ENCODE data around the gene ZNF248. TPM values are rescaled to one million over a fixed set of nuclear protein-coding genes. Genes with fewer than 3 reads are reported as not detected.

ZNF248 gene
- total RNA-seq, 1 donor from 2014 or later, result 14.3 TPM

- intact Hi-C loops (cut with DNase I), result no loop called here
- DNase-seq (no peak), ATAC-seq (no peak)
- no peak for TF ChIP-seq CTCF (IDR thresholded peaks at IDR 0.05)
- H3K27me3 ChIP-seq (ENCODE audit: low read depth), result no peaks in the 10 kb centered on the region
- no peaks in the 10 kb centered on the region for H3K4me1 ChIP-seq
- peaks cover 7% of the 10 kb centered on the region for H3K9me3 ChIP-seq
- H3K27ac ChIP-seq, result no peak overlapping the region
- no peak overlapping the region for H3K4me3 ChIP-seq
- H3K36me3 ChIP-seq, result no peaks in the 10 kb centered on the region
These were observed 54.1 kb downstream of the ZNF248 start for GRCh38 chr10:37803269-37803668.

- Histone ChIP-seq H3K36me3 (no peaks in the 10 kb centered on the region), H3K4me1 (no peaks in the 10 kb centered on the region), H3K4me3 (no peak overlapping the region), H3K9me3 (peaks cover 15% of the 10 kb centered on the region), H3K27me3 (ENCODE audit: low read depth) (no peaks in the 10 kb centered on the region), H3K27ac (no peak overlapping the region)
- no peak for TF ChIP-seq CTCF (IDR thresholded peaks at IDR 0.05)
- intact Hi-C loops (cut with DNase I), result no loop called here
- DNase-seq (no peak), ATAC-seq (no peak)
These were observed 55.9 kb downstream of the ZNF248 start for GRCh38 chr10:37801557-37801956.

GRCh38 chr10:37794305-37794976 is 63.0 kb downstream of the ZNF248 start:
- H3K27ac ChIP-seq, result no peak overlapping the region
- intact Hi-C loops (cut with DNase I), result no loop called here
- no peak for TF ChIP-seq CTCF (IDR thresholded peaks at IDR 0.05)
- H3K4me3 ChIP-seq, result no peak overlapping the region
- no peaks in the 10 kb centered on the region for H3K36me3 ChIP-seq
- no peaks in the 10 kb centered on the region for H3K27me3 ChIP-seq (ENCODE audit: low read depth)
- ATAC-seq, result no peak
- H3K9me3 ChIP-seq, result peaks cover 67% of the 10 kb centered on the region
- no peak for DNase-seq
- no peaks in the 10 kb centered on the region for H3K4me1 ChIP-seq

GRCh38 chr10:37789590-37789989 is 67.8 kb downstream of the ZNF248 start:
- ATAC-seq (no peak), DNase-seq (no peak)
- H3K4me1 ChIP-seq, result no peaks in the 10 kb centered on the region
- intact Hi-C loops (cut with DNase I), result no loop called here
- no peak overlapping the region for H3K27ac ChIP-seq
- peaks cover 48% of the 10 kb centered on the region for H3K9me3 ChIP-seq
- no peak for TF ChIP-seq CTCF (IDR thresholded peaks at IDR 0.05)
- no peaks in the 10 kb centered on the region for H3K36me3 ChIP-seq
- no peaks in the 10 kb centered on the region for H3K27me3 ChIP-seq (ENCODE audit: low read depth)
- H3K4me3 ChIP-seq, result no peak overlapping the region

- TF ChIP-seq CTCF (IDR thresholded peaks at IDR 0.05), result no peak
- intact Hi-C loops (cut with DNase I), result no loop called here
- ATAC-seq (no peak), DNase-seq (no peak)
- H3K36me3 ChIP-seq, result no peaks in the 10 kb centered on the region
- no peak overlapping the region for H3K27ac ChIP-seq
- no peak overlapping the region for H3K4me3 ChIP-seq
- no peaks in the 10 kb centered on the region for H3K27me3 ChIP-seq (ENCODE audit: low read depth)
- no peaks in the 10 kb centered on the region for H3K4me1 ChIP-seq
- H3K9me3 ChIP-seq, result peaks cover 32% of the 10 kb centered on the region
These were observed 72.7 kb downstream of the ZNF248 start for GRCh38 chr10:37784678-37785077.

Data from lower lobe of right lung (tissue), 2 donors.